Mesendoderm (in vitro differentiated cells): ENCODE measurements around the gene BLM. TPM values are rescaled to one million over a fixed set of nuclear protein-coding genes. Genes with fewer than 3 reads are reported as not detected.

ENCODE experiments used
- small RNA-seq: library from polyadenylated mRNA; stranded (forward); fragments of <200 nt; extraction: miRNeasy Mini kit (QIAGEN cat#:217004); gene quantifications from one replicate; pipeline ENCODE3, GENCODE V24; 2013; ENCODE audit not compliant: insufficient read depth

The BLM gene

Small RNAs within 50 kb of the gene (small RNA-seq; reads per million reads assigned to genes)
- not detected for gene RF00093
- gene RN7SL363P = not detected
